CD4-positive, alpha-beta memory T cell (primary cell): ENCODE measurements around the gene IFITM1. TPM values are rescaled to one million over a fixed set of nuclear protein-coding genes. Genes with fewer than 3 reads are reported as not detected.

Experiments
- CTCF ChIA-PET: fragments of 350-600 bp; sonication (Branson Sonifier 250); formaldehyde crosslinking; loops from one replicate; lab custom pipeline; 2021; ENCODE audit warnings: inconsistent platforms; ENCODE audit not compliant: partially characterized antibody; lab: Charles Lee
- POLR2A ChIA-PET: fragments of 350-600 bp; sonication (Branson Sonifier 250); formaldehyde crosslinking; loops from one replicate; lab custom pipeline; 2021; ENCODE audit not compliant: partially characterized antibody; lab: Charles Lee
- DNase-seq, 5 donors: peaks; one replicate each; pipeline versions ENCODE4 v3.0.0 to v3.0.0-alpha.2; 2020 to 2022; ENCODE audit warnings: mixed read lengths in 1 of 5
- H3K27ac ChIP-seq: one replicate; pipeline ENCODE4 v1.7.0; 2013; ENCODE audit warnings: low read depth, low read length
- H3K27me3 ChIP-seq: 2 replicates; pipeline ENCODE4 v1.7.0; 2013; ENCODE audit warnings: mild to moderate bottlenecking, low read length, moderate library complexity; ENCODE audit not compliant: insufficient read depth
- H3K36me3 ChIP-seq: 2 replicates; pipeline ENCODE4 v1.7.0; 2013; ENCODE audit warnings: mild to moderate bottlenecking, low read length, moderate library complexity; ENCODE audit not compliant: insufficient read depth
- H3K4me1 ChIP-seq: 2 replicates; pipeline ENCODE4 v1.7.0; 2013; ENCODE audit warnings: mild to moderate bottlenecking, low read length, moderate library complexity; ENCODE audit not compliant: insufficient read depth
- H3K4me3 ChIP-seq, 2 donors: one replicate each; pipeline ENCODE4 v1.7.0; 2013; ENCODE audit warnings: low read length in 2 of 2, mild to moderate bottlenecking in 1 of 2
- H3K9me3 ChIP-seq, 2 donors: one replicate each; pipeline ENCODE4 v1.7.0; 2013; ENCODE audit warnings: low read length in 2 of 2, control low read depth in 1 of 2; ENCODE audit not compliant: control insufficient read depth in 1 of 2
- H3K27ac Mint-ChIP-seq, 7 donors: one replicate each; pipeline ENCODE4 v1.8.0; 2020 to 2021; ENCODE audit warnings: mixed read lengths in 7 of 7, mild to moderate bottlenecking in 6 of 7, inconsistent platforms in 3 of 7, moderate library complexity in 3 of 7
- H3K27me3 Mint-ChIP-seq, 2 donors: one replicate each; pipeline ENCODE4 v1.8.0; 2020 to 2021; ENCODE audit warnings: mixed read lengths in 2 of 2
- H3K36me3 Mint-ChIP-seq, 2 donors: one replicate each; pipeline ENCODE4 v1.8.0; 2020 to 2021; ENCODE audit warnings: mixed read lengths in 2 of 2, inconsistent platforms in 1 of 2, mild to moderate bottlenecking in 1 of 2
- H3K4me1 Mint-ChIP-seq, 4 donors: one replicate each; pipeline ENCODE4 v1.8.0; 2020 to 2021; ENCODE audit warnings: mixed read lengths in 4 of 4, mild to moderate bottlenecking in 1 of 4
- H3K4me3 Mint-ChIP-seq, 8 donors: one replicate each; pipeline ENCODE4 v1.8.0; 2020 to 2021; ENCODE audit warnings: mixed read lengths in 8 of 8, mild to moderate bottlenecking in 7 of 8, moderate library complexity in 6 of 8, inconsistent platforms in 3 of 8
- H3K9me3 Mint-ChIP-seq, 8 donors: one replicate each; pipeline ENCODE4 v1.8.0; 2020 to 2021; ENCODE audit warnings: mixed read lengths in 8 of 8, mild to moderate bottlenecking in 5 of 8, inconsistent platforms in 3 of 8, moderate library complexity in 1 of 8
- intact Hi-C: fragments of 100-400 bp; cut with micrococcal nuclease; formaldehyde crosslinking; loops from one replicate; pipeline ENCODE4 v1.15.1; 2023
- polyA plus RNA-seq, 2 donors: library from polyadenylated mRNA; unstranded; fragments of 300-500 nt; fragmentation: Illumina TruSeq; gene quantifications; one replicate each; pipeline ENCODE4 v1.2.3, GENCODE V29; 2021
- total RNA-seq, 2 experiments: library from RNA; stranded (reverse); gene quantifications; one replicate each; pipeline ENCODE4 v1.2.3, GENCODE V29; 2021

The IFITM1 gene
- total and polyA plus RNA-seq, 4 experiments from 2014 or later, result 119 to 2,173 (median 1,097) TPM

DNA sequence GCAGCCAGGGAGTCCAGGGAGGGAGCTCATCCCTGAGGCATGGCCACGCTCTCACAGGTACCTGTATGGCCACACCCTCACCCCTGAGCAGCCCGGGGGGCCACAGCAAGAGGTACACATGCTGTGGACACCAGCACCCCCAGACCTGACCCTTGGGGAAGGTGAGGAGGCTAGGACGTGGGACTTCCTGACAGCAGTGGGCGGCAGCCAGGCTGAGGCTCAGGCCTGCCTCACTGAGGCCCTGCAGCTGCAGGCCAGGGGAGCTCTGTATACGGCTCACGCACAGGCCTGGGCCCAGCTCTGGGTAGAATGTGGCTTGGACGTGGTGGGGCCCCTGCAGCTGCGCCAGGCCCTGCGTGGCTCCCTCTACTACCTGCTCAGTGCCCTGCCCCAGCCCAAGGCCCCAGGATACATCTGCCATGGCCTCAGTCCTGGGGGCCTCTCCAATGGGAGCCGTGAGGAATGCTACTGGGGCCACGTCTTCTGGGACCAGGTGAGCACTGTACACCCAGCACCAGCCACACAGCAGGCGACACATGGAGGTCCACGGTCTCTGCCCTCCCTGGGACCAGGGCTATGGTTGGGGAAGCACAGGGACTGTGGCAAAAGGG, 23.1 kb upstream of the IFITM1 start:
- H3K4me3 Mint-ChIP-seq, result peak overlapping the region in 4 of 8 donors; percentile 4 to 76 (median 34)
- no peaks in the 10 kb centered on the region for H3K27me3 ChIP-seq
- H3K4me3 ChIP-seq, result no peak overlapping the region
- intact Hi-C loops, result no loop called here
- peaks cover 4 to 34% of the 10 kb centered on the region in 2 donors for H3K36me3 Mint-ChIP-seq
- CTCF ChIA-PET, result interaction anchor here (0.8 to 3.1 kb wide), 3 partner anchors 14 to 40 kb away, joined by 4 to 12 read pairs (median 5); no protein-coding TSS in a partner anchor
- peaks cover 11 to 44% (median 25%) of the 10 kb centered on the region in 4 donors for H3K4me1 Mint-ChIP-seq
- peak overlapping the region; percentile 55 for H3K27ac ChIP-seq
- H3K27me3 Mint-ChIP-seq, result no peaks in the 10 kb centered on the region
- peaks cover 30% of the 10 kb centered on the region for H3K4me1 ChIP-seq
- peaks cover 8% of the 10 kb centered on the region for H3K36me3 ChIP-seq
- peak in 1 of 5 donors; percentile 40 for DNase-seq
- H3K27ac Mint-ChIP-seq, result peak overlapping the region in 6 of 7 donors; percentile 42 to 89 (median 67)
- POLR2A ChIA-PET, result interaction anchor here (1.0 to 14.3 kb wide), 13 partner anchors 10 to 158 kb away, joined by 3 to 549 read pairs (median 31); partner anchors contain the start of genes ANO9, BET1L, IFITM2 and NLRP6
- H3K9me3 Mint-ChIP-seq, result peaks cover 0 to 1% (median 0%) of the 10 kb centered on the region in 8 donors
- H3K9me3 ChIP-seq, result no peaks in the 10 kb centered on the region

GRCh38 chr11:291281-292210, 22.3 kb upstream of the IFITM1 start:
- Histone ChIP-seq H3K27me3 (no peaks in the 10 kb centered on the region), H3K4me1 (peaks cover 22% of the 10 kb centered on the region), H3K36me3 (peaks cover 8% of the 10 kb centered on the region), H3K4me3 (no peak overlapping the region), H3K27ac (no peak overlapping the region), H3K9me3 (no peaks in the 10 kb centered on the region)
- intact Hi-C loops, result no loop called here
- Mint-ChIP-seq H3K4me1 (peaks cover 9 to 40% (median 21%) of the 10 kb centered on the region in 4 donors), H3K4me3 (peak overlapping the region in 4 of 8 donors; percentile 17 to 76 (median 38)), H3K9me3 (peaks cover 0 to 1% (median 0%) of the 10 kb centered on the region in 8 donors), H3K27ac (peak overlapping the region; percentile 42 to 89 (median 73)), H3K27me3 (no peaks in the 10 kb centered on the region), H3K36me3 (peaks cover 0 to 34% of the 10 kb centered on the region in 2 donors)
- ChIA-PET POLR2A (interaction anchor here (0.5 to 14.3 kb wide), 13 partner anchors 11 to 158 kb away, joined by 3 to 549 read pairs (median 29); partner anchors contain the start of genes BET1L, IFITM2, NLRP6 and PTDSS2), CTCF (interaction anchor here (0.8 to 3.1 kb wide), 3 partner anchors 13 to 72 kb away, joined by 3 to 12 read pairs (median 5); no protein-coding TSS in a partner anchor)
- DNase-seq, result peak in 1 of 5 donors; percentile 28

DNA sequence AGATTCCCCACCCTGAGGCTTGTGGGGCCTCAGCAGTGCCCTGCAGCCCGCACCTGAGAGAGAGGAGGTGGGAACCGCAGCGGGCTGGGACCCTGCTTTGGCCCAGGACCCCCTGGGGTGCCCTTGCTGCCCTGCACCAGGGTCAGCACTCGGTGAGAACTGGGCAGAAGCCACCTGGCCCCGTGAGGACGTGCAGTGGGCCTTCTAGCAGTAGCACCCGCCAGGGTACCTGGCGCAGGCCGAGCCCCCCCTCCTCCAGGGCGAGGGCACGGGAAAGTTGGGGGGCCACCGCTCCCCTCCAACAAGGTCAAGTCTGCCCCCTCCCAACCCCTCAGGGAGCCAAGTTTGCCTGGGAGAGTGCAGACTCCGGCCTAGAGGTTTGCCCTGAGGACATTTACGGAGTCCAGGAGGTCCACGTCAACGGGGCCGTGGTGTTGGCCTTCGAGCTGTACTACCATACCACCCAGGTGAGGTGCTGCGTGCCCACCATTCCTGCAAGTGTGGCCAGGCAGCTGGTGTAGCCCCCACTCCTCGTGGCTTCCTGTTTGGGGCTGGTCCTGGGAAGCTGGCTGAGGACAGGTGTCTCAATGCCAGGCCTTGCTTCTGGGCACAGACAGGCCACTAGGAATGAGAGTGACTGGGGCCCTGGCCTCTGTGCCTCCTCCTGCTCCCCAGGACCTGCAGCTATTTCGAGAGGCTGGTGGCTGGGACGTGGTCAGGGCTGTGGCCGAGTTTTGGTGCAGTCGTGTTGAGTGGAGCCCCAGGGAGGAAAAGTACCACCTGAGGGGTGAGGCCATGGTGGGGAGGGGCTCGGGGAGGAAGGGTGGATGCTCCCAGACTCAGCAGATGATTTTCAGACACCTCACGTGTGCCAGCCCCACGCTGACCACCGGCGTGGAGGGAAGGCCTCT, 21.4 kb upstream of the IFITM1 start:
- Histone ChIP-seq H3K4me3 (no peak overlapping the region), H3K4me1 (peaks cover 25% of the 10 kb centered on the region), H3K27ac (no peak overlapping the region), H3K27me3 (no peaks in the 10 kb centered on the region), H3K36me3 (peaks cover 8% of the 10 kb centered on the region), H3K9me3 (no peaks in the 10 kb centered on the region)
- Mint-ChIP-seq H3K4me3 (peak overlapping the region in 1 of 8 donors; percentile 7), H3K27me3 (no peaks in the 10 kb centered on the region), H3K36me3 (peaks cover 0 to 30% of the 10 kb centered on the region in 2 donors), H3K9me3 (peaks cover 0 to 1% (median 0%) of the 10 kb centered on the region in 8 donors), H3K27ac (peak overlapping the region in 2 of 7 donors; percentile 25 to 42), H3K4me1 (peaks cover 10 to 38% (median 23%) of the 10 kb centered on the region in 4 donors)
- DNase-seq, result peak in 1 of 5 donors; percentile 41
- ChIA-PET CTCF (interaction anchor here (0.8 to 1.5 kb wide), 2 partner anchors 12 to 71 kb away, joined by 3 to 5 read pairs; no protein-coding TSS in a partner anchor), POLR2A (interaction anchor here (0.5 to 9.9 kb wide), 5 partner anchors 12 to 157 kb away, joined by 3 to 148 read pairs (median 9); partner anchors contain the start of genes BET1L, IFITM2, NLRP6 and RIC8A)
- intact Hi-C loops, result no loop called here

GRCh38 chr11:293271-293851, 20.5 kb upstream of the IFITM1 start:
- Histone ChIP-seq H3K9me3 (no peaks in the 10 kb centered on the region), H3K4me1 (peaks cover 29% of the 10 kb centered on the region), H3K27me3 (no peaks in the 10 kb centered on the region), H3K27ac (no peak overlapping the region), H3K36me3 (peaks cover 8% of the 10 kb centered on the region), H3K4me3 (no peak overlapping the region)
- Mint-ChIP-seq H3K4me3 (no peak overlapping the region), H3K27me3 (no peaks in the 10 kb centered on the region), H3K36me3 (peaks cover 0 to 23% of the 10 kb centered on the region in 2 donors), H3K4me1 (peaks cover 11 to 37% (median 26%) of the 10 kb centered on the region in 4 donors), H3K9me3 (peaks cover 0 to 1% (median 0%) of the 10 kb centered on the region in 8 donors), H3K27ac (no peak overlapping the region)
- intact Hi-C loops, result no loop called here
- peak in 1 of 5 donors; percentile 34 for DNase-seq
- ChIA-PET CTCF (interaction anchor here (1.1 kb wide), 3 partner anchors 12 to 62 kb away, joined by 3 to 5 read pairs (median 3); no protein-coding TSS in a partner anchor), POLR2A (interaction anchor here (1.3 to 9.9 kb wide), 3 partner anchors 13 to 25 kb away, joined by 9 to 148 read pairs (median 37); partner anchors contain the start of genes IFITM2 and NLRP6)

DNA sequence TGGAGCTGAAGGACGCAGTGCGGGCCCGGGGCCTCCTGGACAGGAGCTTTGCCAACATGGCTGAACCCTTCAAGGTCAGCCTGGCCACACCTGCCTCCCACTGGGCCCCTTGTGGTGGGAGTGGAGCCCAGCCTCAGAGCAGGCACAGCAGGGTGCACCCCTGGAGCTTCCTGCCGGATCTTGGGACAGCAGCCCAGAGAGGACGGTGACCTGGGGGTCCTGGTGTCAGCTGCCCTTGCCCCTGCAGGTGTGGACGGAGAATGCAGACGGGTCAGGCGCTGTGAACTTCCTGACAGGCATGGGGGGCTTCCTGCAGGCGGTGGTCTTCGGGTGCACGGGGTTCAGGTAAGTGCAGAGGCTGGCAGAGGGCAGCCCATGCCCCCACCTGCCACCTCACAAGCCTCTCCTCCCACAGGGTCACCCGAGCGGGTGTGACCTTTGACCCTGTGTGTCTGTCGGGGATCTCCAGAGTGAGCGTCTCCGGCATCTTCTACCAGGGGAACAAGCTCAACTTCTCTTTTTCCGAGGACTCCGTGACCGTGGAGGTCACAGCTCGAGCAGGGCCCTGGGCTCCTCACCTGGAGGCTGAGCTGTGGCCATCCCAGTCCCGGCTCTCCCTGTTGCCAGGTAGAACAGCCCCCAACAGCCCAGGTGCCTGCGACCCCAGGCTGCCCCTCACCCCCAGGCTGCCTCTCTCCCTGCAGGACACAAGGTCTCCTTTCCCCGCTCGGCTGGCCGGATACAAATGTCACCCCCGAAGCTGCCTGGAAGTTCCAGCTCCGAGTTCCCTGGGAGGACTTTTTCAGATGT, 19.8 kb upstream of the IFITM1 start:
- Mint-ChIP-seq H3K4me3 (no peak overlapping the region), H3K27me3 (no peaks in the 10 kb centered on the region), H3K27ac (peak overlapping the region in 1 of 7 donors; percentile 72)

More for the DNA sequence above, 19.8 kb upstream of the IFITM1 start:
- no peaks in the 10 kb centered on the region for H3K9me3 ChIP-seq
- H3K4me1 Mint-ChIP-seq, result peaks cover 11 to 39% (median 27%) of the 10 kb centered on the region in 4 donors
- peaks cover 0 to 23% of the 10 kb centered on the region in 2 donors for H3K36me3 Mint-ChIP-seq
- peaks cover 8% of the 10 kb centered on the region for H3K36me3 ChIP-seq
- H3K27me3 ChIP-seq, result no peaks in the 10 kb centered on the region
- intact Hi-C loops, result no loop called here
- peaks cover 0 to 1% (median 0%) of the 10 kb centered on the region in 8 donors for H3K9me3 Mint-ChIP-seq
- peaks cover 33% of the 10 kb centered on the region for H3K4me1 ChIP-seq
- no peak overlapping the region for H3K4me3 ChIP-seq
- POLR2A ChIA-PET, result interaction anchor here (0.9 to 9.9 kb wide), 4 partner anchors 13 to 43 kb away, joined by 3 to 148 read pairs (median 10); partner anchors contain the start of gene NLRP6
- CTCF ChIA-PET, result interaction anchor here (1.0 to 1.1 kb wide), 4 partner anchors 11 to 61 kb away, joined by 3 to 5 read pairs (median 4); no protein-coding TSS in a partner anchor
- peak in 1 of 5 donors; percentile 41 for DNase-seq
- H3K27ac ChIP-seq, result no peak overlapping the region
